Measurements from ENCODE around the gene CCDC126.

CCDC126 gene

GRCh38 chr7:23586159-23586558 lies 11.0 kb upstream of the CCDC126 start:
- H3K9ac ChIP-seq, result no peak overlapping the region
- no peaks in the 10 kb centered on the region for H3K9me3 ChIP-seq (ENCODE audit: control insufficient read depth, low read length)
- no peak overlapping the region for H2AFZ ChIP-seq
- H3K36me3 ChIP-seq (ENCODE audit: control insufficient read depth, insufficient read depth, low read length), result no peaks in the 10 kb centered on the region
- no peaks in the 10 kb centered on the region for H3K4me1 ChIP-seq
- no peaks in the 10 kb centered on the region for H3K27me3 ChIP-seq (ENCODE audit: control insufficient read depth, insufficient read depth, low read length)
- no peaks in the 10 kb centered on the region for H3K79me2 ChIP-seq
- no peak for TF ChIP-seq CTCF (IDR thresholded peaks at IDR 0.05)
- H3K4me3 ChIP-seq (ENCODE audit: low read depth, low read length), result no peak overlapping the region
- no peak overlapping the region for H3K27ac ChIP-seq
- no peak overlapping the region for H3K4me2 ChIP-seq (ENCODE audit: low read length)

- H3K9me3 ChIP-seq (ENCODE audit: control insufficient read depth, low read length), result no peaks in the 10 kb centered on the region
- no peak overlapping the region for H3K4me2 ChIP-seq (ENCODE audit: low read length)
- H3K36me3 ChIP-seq (ENCODE audit: control insufficient read depth, insufficient read depth, low read length), result no peaks in the 10 kb centered on the region
- H3K27me3 ChIP-seq (ENCODE audit: control insufficient read depth, insufficient read depth, low read length), result no peaks in the 10 kb centered on the region
- no peak overlapping the region for H2AFZ ChIP-seq
- no peak overlapping the region for H3K9ac ChIP-seq
- no peak for TF ChIP-seq CTCF (IDR thresholded peaks at IDR 0.05)
- no peaks in the 10 kb centered on the region for H3K4me1 ChIP-seq
- H3K4me3 ChIP-seq (ENCODE audit: low read depth, low read length), result no peak overlapping the region
- H3K79me2 ChIP-seq, result no peaks in the 10 kb centered on the region
- H3K27ac ChIP-seq, result no peak overlapping the region
These were observed 6.7 kb upstream of the CCDC126 start for GRCh38 chr7:23590529-23590928.

GRCh38 chr7:23593706-23594105 lies 3.5 kb upstream of the CCDC126 start:
- no peaks in the 10 kb centered on the region for H3K36me3 ChIP-seq (ENCODE audit: control insufficient read depth, insufficient read depth, low read length)
- H3K79me2 ChIP-seq, result no peaks in the 10 kb centered on the region
- no peak overlapping the region for H2AFZ ChIP-seq
- no peak overlapping the region for H3K27ac ChIP-seq
- H3K9me3 ChIP-seq (ENCODE audit: control insufficient read depth, low read length), result no peaks in the 10 kb centered on the region
- H3K4me2 ChIP-seq (ENCODE audit: low read length), result no peak overlapping the region
- H3K4me1 ChIP-seq, result no peaks in the 10 kb centered on the region
- H3K4me3 ChIP-seq (ENCODE audit: low read depth, low read length), result no peak overlapping the region
- no peaks in the 10 kb centered on the region for H3K27me3 ChIP-seq (ENCODE audit: control insufficient read depth, insufficient read depth, low read length)
- TF ChIP-seq CTCF (IDR thresholded peaks at IDR 0.05), result no peak
- H3K9ac ChIP-seq, result no peak overlapping the region

GRCh38 chr7:23594879-23595604 lies 2.1 kb upstream of the CCDC126 start:
- no peak overlapping the region for H3K4me2 ChIP-seq (ENCODE audit: low read length)
- peak overlapping the region; percentile 23 for H2AFZ ChIP-seq
- H3K79me2 ChIP-seq, result peaks cover 9% of the 10 kb centered on the region
- TF ChIP-seq CTCF (IDR thresholded peaks at IDR 0.05), result no peak
- no peak overlapping the region for H3K4me3 ChIP-seq (ENCODE audit: low read depth, low read length)
- no peaks in the 10 kb centered on the region for H3K27me3 ChIP-seq (ENCODE audit: control insufficient read depth, insufficient read depth, low read length)
- no peak overlapping the region for H3K9ac ChIP-seq
- H3K9me3 ChIP-seq (ENCODE audit: control insufficient read depth, low read length), result no peaks in the 10 kb centered on the region
- no peaks in the 10 kb centered on the region for H3K36me3 ChIP-seq (ENCODE audit: control insufficient read depth, insufficient read depth, low read length)
- H3K4me1 ChIP-seq, result no peaks in the 10 kb centered on the region
- H3K27ac ChIP-seq, result no peak overlapping the region

GRCh38 chr7:23598296-23598695 lies 1.1 kb downstream of the CCDC126 start:
- no peak for TF ChIP-seq CTCF (IDR thresholded peaks at IDR 0.05)
- peaks cover 5% of the 10 kb centered on the region for H3K4me1 ChIP-seq
- H3K36me3 ChIP-seq (ENCODE audit: control insufficient read depth, insufficient read depth, low read length), result no peaks in the 10 kb centered on the region
- peak overlapping the region; percentile 84 for H3K4me2 ChIP-seq (ENCODE audit: low read length)
- no peaks in the 10 kb centered on the region for H3K9me3 ChIP-seq (ENCODE audit: control insufficient read depth, low read length)
- peak overlapping the region; percentile 90 for H3K27ac ChIP-seq
- no peaks in the 10 kb centered on the region for H3K27me3 ChIP-seq (ENCODE audit: control insufficient read depth, insufficient read depth, low read length)
- peak overlapping the region; percentile 88 for H3K4me3 ChIP-seq (ENCODE audit: low read depth, low read length)
- peak overlapping the region; percentile 99 for H2AFZ ChIP-seq
- H3K79me2 ChIP-seq, result peaks cover 18% of the 10 kb centered on the region
- H3K9ac ChIP-seq, result no peak overlapping the region

All from parathyroid adenoma (tissue), 2 donors.